GM18858 (cell line): ENCODE measurements around the gene ZNF644.

Experiments
- ATAC-seq: cut with Tn5 transposase; IDR thresholded peaks from one replicate; pipeline ENCODE4 v1.9.1; 2021; ENCODE audit not compliant: unreplicated experiment

The ZNF644 gene

GRCh38 chr1:90989302-90989701 lies 32.5 kb downstream of the ZNF644 start:
- ATAC-seq: no peak

DNA sequence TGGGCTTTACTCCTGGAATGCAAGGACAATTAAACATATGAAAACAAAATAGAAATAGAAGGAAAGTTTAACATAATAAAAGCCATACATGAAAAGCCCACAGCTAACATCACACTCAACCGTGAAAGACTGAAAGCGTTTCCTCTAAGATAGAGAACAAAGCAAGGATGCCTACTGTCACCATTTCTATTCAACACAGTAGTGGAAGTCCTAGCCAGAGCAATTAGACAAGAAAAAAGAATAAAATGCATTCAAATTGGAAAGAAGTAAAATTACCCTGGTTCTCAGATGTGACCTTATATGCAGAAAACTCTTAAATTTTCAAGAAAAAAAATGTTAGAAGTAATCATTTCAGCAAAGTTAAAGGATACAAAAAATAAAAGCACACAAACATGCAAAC lies 34.0 kb downstream of the ZNF644 start:
- no peak for ATAC-seq

DNA sequence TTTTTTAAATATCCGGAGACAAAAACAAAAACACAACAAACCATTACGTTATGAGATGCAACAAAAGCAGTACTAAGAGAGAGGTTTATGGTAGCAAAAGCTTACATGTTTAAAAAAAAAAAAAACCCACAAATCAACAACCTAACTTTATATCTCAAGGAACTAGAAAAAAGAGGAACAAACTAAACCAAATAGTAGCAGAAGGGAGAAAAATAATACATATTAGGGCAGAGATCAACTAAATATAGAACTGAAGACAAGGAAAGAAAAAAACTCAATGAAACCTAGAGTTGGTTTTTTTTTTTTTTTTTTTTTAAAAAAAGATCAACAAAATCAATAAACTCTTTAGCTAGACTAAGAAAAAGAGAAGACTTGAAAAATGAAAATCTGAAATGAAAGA lies 34.9 kb downstream of the ZNF644 start:
- ATAC-seq: no peak

DNA sequence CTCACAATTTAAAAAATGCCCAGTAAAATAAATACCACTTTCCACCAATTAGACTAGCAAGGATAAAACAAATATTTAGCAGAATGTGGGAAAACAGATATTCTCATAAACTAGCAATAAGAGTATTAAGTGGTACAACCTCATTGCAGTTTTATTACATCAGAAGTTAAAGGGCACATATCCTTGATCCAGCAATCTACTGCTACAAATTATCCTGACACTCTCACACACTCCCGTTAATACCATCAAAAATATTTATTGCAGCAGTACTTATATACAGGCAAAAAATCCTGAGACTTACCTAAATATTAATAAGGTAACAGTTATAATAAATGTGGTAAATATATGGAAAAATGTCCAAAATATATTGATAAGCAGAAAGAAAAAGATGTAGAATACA lies 44.3 kb downstream of the ZNF644 start:
- no peak for ATAC-seq

DNA sequence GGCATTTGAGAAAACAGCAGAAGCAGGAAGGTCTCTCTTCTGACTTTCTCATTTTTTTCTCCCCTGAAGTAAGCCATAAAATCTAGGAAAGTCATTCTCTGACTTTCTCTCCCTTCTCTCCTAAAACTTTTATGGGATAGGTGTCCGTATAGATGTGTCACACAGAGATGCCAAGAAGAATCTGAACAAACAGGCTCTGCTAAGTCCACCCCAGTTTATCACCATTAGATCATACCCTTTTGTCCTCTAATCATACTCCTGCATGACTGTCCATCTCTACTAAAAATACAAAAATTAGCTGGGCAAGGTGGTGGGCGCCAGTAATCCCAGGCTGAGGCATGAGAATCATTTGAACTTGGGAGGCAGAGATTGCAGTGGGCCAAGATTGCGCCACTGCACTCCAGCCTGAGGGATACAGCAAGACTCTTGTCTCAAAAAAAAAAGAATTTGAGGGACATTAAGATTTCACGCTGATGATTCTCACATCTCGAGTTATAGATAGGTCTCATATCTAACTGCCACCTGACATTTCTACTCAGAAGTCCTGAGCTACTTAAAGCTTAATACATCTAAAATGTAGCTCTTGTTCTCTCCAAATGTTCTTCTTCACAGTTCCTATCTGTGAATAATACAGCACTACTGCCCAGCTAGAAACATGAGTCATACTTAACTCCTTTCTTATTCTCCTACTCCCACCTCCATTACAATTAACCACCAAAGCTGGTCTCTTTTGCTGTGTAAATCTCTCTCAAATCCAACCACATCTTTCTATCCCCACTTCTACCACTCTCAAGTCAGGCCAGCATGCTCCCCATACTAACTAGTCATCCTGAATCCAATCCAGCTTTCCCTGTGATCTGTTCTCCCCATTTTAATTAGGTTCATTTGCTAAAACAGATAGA lies 47.7 kb downstream of the ZNF644 start:
- ATAC-seq: no peak

GRCh38 chr1:90970208-90970607 lies 51.6 kb downstream of the ZNF644 start:
- no peak for ATAC-seq

DNA sequence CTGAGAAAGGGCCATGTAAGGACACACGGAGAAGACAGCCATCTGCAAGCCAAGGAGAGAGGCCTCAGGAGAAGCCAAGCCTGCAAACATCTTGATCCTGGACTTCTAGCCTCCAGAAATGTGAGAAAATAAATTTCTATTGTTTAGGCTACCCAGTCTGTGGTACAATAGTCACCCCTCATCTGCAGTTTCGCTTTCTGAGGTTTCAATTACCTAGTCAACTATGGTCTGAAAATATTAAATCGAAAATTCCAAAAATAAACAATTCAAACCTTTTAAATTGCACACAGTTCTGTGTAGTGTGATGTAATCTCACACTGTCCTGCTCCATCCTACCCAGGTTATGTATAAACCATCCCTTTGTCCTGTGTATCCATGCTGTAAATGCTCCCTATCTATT lies 52.6 kb downstream of the ZNF644 start:
- ATAC-seq: no peak

GRCh38 chr1:90964444-90965035 lies 57.3 kb downstream of the ZNF644 start:
- no peak for ATAC-seq

- no peak for ATAC-seq
Observed at GRCh38 chr1:90963651-90964050, 58.2 kb downstream of the ZNF644 start.

GRCh38 chr1:90963236-90963635 lies 58.6 kb downstream of the ZNF644 start:
- ATAC-seq: no peak

DNA sequence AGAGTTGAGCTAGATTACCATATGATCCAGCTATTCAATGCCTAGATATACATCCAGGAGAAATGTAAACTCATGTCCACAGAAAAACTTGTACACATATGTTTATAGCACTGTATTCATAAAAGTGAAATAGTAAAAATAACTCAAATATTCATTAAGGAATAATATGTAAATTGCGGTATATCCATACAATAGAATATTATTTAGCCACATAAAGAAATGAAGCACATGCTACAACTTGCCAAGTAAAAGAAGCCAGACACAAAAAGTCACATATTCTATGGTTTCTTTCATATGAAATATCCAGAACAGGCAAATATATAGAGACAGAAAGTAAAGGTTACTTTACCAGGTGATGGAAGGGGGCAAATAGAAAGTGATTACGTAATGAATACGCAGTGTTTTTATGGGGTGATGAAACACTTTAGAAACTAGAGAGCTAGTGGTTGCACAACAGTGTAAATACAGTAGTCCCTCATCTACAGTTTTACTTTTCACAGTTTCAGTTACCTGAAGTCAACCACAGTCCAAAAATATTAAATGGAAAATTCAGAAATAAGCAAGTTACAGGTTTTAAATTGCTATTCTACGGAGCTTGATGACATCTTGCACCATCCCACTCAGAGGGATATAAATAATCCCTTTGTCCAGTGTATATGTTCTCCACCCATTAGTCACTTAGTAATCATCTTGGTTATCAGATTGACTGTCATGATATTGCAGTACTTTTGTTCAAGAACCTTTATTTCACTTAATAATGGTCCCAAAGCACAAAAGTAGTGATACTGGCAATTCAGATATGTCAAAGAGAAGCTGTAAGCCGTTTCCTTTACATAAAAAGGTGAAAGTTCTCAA lies 62.3 kb downstream of the ZNF644 start:
- peak; percentile 61 for ATAC-seq

- no peak for ATAC-seq
Observed at GRCh38 chr1:90957497-90957896, 64.3 kb downstream of the ZNF644 start.

GRCh38 chr1:90955769-90956168 lies 66.1 kb downstream of the ZNF644 start:
- no peak for ATAC-seq

- ATAC-seq: no peak
Observed at GRCh38 chr1:90952906-90953305, 68.9 kb downstream of the ZNF644 start.

- ATAC-seq: no peak
Observed at GRCh38 chr1:90951009-90951408, 70.8 kb downstream of the ZNF644 start.

GRCh38 chr1:90948301-90948700 lies 73.5 kb downstream of the ZNF644 start:
- ATAC-seq: no peak

GRCh38 chr1:90946630-90947029 lies 75.2 kb downstream of the ZNF644 start:
- no peak for ATAC-seq

GRCh38 chr1:90945287-90945686 lies 76.5 kb downstream of the ZNF644 start:
- ATAC-seq: no peak

- no peak for ATAC-seq
Observed at GRCh38 chr1:90943966-90944365, 77.9 kb downstream of the ZNF644 start.

GRCh38 chr1:90940746-90941145 lies 81.1 kb downstream of the ZNF644 start:
- ATAC-seq: no peak

DNA sequence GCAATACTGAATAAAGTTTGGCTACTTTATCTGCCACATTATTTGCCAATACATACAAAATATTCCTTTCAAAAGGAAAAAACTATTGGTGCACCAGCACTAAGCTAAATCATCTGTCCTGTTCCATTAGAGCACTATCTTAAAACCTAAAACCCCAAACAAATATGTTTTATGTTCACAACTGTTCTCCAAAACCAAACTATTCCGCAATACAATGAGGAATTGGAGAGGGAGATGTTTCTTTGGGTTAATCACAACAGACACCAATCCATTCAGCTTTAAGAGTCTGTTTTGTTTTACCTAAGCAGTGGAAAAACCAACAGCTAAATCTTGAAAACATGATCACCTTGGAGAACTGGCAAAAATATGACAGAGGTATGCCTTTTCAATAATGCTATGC lies 85.1 kb downstream of the ZNF644 start:
- no peak for ATAC-seq

- no peak for ATAC-seq
Observed at GRCh38 chr1:90936061-90936460, 85.8 kb downstream of the ZNF644 start.
